GM19463 (cell line): ENCODE data around the gene PSMC6.

ENCODE experiments used
- ATAC-seq: cut with Tn5 transposase; IDR thresholded peaks from one replicate; pipeline ENCODE4 v1.9.1; 2021; ENCODE audit warnings: mild to moderate bottlenecking, moderate library complexity; ENCODE audit not compliant: unreplicated experiment

Gene PSMC6

DNA sequence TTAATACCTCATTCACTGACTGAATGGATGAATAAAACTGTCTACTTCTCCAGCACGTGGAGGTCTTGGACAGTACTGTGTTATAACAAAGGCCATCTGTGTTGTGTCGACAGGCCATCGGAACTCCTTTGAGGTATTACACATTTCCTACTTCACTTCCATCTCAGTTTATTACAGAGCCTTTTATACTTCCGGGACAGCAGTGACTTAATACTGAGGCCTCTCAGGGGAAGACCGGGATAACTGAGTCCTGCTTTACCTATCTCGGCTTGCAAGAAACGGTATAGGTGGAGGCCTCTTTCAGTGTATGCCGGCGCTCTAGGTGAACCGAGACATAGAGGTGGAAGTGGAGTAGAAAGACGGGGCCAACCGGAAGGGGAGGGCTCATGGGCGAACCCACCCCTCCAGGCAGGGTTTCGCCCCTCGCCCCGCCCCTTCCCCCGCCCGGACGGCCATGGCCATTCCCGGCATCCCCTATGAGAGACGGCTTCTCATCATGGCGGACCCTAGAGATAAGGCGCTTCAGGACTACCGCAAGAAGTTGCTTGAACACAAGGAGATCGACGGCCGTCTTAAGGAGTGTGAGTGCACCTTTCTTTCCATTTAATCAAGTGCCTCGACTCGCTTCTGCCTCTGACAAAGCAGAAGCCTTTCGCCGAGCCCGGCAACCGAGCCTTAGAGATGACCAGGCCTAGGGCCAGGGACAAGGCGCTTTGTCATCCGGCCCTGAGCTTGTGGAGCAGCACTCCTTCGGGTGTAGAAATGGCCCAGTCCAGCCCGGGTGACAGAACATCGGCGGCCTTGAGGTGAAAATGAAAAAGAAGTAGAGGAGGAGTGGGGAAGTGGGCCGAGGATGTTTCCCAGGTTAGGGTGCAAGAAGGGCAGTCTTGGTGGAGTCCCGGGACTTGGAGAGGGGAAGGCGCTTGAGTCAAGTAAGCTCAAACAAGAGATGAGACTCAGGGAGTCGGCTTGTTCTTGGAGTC is at the start of gene PSMC6:
TSS of gene PSMC6 (plus strand) at position 477 of the 983 bp plus-strand sequence. CDS start at position 497, 20 bp downstream.
- ATAC-seq = peak; percentile 98

DNA sequence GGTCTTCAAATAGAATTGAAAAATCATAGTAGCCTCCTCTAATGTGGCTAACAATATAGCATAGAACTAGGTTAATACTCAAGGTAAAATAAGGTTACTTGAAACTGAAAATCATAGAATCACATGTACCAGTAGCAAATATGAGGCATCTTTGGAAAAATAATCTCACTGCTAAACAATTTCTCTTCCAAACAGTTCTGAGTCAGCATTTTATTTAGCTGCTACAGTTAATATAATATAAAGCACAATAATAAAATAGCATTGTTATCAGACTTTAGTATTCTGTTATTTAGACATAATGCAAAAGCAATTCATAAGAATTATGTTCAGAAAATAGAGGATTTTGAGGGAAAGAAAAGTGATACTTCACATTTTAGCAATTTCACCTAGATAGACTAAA is 46.7 kb upstream of the PSMC6 start:
- no peak for ATAC-seq

DNA sequence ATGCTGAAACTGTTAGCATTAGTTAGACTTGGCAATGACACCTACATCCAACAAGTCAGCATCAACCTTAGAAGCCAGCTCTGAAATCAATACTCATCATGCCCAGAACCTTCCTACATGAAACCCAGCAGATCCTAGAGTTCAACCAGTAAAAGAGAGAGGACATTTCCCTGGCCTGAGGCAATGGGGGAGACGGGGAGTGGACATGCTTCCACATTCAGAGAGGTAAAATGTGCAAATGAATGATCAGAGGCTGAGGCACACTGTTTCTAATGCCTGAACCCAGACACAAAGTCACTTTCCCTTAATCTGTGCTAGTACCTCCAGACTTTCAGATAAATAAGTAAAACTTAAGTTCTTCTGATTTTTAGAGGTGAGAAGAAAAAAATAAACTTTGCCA is 46.2 kb upstream of the PSMC6 start:
- no peak for ATAC-seq

DNA sequence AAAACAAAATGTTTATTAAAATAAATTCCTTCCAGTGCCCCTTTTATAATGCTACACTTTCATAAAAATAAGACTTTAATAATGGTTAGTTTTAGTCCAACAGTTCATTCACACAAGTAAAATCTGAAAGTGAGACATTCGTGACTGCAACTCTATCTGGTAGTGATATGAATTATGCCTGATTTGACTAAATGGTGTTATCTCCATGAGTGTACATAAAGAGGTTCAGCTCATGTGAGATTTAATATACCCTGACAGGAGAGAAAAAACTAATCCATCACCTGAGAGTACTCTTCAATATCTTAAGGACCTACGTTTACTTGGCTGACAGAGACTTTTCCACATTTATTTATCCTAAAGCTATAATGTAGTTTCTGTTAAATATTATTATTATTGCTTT is 45.7 kb upstream of the PSMC6 start:
- ATAC-seq = no peak

DNA sequence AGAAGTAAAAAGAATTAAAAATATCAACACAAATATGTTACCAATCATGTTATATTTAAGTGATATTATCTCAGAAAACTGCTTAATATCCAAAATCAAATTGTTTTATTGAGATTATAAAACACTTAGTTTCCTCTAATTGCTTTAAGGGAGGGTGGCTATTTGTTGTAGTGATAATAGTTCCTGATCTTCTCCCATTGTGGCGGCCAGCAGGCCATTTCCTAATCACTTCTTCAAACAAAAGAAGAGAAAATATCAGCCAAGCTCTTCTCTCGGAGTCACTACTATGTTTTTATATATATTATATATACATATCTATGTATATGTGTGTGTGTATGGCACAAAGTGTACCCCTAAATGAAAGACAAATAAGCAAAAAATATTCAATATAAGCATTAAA is 43.1 kb upstream of the PSMC6 start:
- ATAC-seq = no peak

DNA sequence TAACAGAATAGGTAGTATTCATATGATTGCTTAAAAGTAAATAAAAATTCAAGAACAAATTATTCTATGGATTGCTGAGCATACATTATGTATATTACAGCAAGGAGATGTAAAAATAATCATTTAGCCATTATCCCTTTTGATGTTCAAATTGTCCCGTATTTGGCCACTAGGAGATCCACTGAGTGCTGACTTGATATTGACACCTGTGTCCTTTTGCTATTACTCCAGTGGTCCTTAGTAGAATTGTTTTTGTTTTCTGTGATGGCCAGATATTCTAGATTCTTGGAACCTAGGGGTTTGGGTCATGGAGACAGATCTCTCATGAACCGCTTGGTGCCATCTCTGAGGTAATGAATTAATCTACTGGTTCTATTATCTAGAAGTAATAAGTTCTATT is 28.4 kb upstream of the PSMC6 start:
- ATAC-seq = no peak

DNA sequence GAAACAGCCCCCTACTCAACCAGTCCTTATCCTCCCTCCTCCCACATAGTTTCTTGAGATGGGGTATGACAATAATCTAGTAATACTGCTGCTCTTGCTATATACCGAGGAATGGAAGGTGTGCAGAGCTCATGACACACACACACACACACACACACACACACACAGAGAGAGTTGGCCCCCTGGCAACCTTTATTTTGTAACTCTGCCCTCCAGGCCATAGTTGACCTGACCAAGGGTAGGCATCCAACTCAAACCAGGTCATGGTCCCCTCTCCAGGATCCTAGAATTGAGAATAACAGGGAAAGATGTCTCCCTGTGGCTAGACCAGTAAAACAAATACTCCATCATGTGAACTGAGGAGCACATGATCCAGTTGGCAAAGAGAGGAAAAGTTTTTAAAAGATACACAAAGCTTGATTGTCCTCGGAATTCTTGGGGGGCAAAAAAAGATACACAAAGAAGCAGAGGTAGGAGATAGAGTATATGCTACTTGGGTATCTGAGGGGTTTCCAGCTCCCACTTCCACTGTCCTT is 22.9 kb upstream of the PSMC6 start:
- no peak for ATAC-seq

DNA sequence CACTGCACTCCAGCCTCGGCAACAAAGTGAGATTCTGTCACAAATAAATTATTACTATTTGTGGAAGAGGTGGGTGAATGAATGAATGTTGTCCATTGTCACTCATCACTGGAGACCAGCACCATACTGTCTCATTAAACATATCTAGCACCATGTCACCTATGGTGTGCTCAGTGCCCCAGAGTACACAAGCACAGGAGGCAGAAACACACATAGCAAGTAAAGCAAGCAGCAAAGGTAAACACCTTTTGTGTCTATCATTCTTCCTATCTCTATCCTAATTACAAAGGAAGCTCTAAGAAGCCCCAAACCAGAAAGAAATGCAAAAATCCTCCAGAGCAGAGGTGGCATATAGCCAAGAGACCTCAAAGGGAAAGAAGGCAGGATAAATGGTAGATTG is 20.8 kb upstream of the PSMC6 start:
- ATAC-seq = no peak

DNA sequence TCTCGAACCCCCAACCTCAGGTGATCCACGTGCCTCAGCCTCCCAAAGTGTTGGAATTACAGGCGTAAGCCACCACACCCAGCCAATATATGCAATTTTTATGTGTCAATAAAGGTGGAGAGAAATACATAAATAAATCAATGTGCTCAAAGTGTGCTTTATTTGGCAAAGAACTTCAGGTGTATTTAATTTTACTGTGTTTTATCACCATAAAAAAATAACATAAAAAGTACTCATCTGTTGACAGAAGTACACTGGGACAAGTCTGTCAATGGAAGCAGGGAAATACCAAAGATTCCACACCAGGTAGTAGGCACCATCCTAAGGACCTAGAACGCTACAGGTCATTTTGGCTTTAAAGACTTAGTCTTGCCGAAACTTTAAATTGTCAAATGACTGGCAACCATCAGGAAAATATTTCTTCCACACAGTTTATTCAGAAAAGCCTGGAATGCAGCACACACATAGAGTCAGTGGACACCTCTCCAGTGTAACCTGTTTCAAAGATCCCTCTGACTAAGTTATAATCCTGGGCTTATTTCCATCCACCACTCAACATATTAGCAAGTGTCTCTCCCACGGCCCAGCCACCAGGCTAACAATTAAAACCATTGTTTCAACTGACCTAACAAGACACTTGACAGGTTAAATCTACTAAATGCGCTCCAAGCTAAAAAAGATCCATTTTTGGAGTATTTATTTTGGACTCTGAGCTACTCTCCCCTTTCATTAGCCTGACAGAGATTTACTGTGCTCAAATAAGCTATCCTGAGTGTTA is 15.8 kb upstream of the PSMC6 start:
- no peak for ATAC-seq

DNA sequence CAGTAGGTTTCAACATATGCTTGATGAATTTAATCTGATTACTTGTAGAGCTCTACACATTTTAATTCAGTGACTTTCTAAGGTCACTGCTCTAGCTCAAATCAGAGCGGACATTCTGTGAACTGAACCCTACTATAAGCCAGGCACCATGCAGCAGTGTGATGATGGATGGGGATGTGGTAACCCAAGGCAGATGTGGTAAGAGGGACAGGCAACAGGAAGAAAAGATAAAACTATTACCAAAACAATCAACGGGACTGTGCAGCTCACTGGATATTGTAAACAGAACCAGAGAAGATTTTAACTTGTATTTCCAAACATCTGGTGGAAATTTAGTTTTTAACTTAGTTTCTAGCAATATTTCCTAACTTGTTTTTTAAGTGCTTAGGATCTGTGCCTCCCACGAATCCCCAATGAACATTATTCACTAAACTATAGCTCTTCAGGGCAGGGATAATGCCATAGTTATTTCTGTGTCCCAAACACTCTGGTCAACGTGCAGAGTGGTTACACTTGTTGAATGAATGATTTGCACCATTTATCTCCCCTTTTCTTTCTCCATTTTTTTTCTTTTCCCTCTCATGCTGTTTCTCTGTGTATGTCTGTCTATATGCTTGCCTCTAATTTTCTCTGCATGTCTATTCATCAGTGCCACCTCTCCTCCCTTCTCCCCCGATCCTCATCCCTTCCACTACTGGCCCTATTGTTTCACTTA is 14.6 kb upstream of the PSMC6 start:
- ATAC-seq = no peak

DNA sequence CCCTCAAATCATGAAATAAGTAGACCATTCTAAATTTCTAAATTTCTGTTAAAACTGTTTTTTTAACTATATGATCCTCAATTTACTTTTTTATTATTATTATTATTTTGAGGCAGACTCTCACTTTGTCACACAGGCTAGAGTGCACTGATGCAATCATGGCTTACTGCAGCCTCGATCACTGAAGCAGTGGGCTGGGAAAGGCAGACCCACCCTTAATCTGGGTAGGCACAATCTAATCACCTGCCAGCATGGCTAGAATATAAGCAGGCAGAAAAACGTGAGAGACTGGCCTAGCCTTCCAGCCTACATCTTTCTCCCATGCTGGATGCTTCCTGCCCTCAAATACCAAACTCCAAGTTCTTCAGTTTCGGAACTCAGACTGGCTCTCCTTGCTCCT is 14.0 kb upstream of the PSMC6 start:
- ATAC-seq = no peak

DNA sequence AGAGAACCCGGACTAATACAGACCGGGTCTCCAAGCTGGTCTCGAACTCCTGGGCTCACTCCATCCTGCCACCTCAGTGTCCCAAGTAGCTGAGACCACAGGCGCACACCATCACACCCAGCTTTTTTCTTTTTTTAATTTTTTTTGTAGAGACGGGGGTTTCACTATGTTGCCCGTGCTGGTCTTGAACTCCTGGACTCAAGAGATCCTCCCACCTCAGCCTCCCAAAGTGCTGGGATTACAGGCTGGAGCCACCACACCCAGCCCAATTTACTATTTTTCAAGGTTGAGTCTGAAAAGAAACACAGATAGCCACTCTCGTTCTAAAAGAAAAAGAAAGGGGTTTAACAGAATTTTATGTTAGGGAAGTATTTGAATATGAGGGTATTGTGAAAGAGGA is 13.5 kb upstream of the PSMC6 start:
- no peak for ATAC-seq

DNA sequence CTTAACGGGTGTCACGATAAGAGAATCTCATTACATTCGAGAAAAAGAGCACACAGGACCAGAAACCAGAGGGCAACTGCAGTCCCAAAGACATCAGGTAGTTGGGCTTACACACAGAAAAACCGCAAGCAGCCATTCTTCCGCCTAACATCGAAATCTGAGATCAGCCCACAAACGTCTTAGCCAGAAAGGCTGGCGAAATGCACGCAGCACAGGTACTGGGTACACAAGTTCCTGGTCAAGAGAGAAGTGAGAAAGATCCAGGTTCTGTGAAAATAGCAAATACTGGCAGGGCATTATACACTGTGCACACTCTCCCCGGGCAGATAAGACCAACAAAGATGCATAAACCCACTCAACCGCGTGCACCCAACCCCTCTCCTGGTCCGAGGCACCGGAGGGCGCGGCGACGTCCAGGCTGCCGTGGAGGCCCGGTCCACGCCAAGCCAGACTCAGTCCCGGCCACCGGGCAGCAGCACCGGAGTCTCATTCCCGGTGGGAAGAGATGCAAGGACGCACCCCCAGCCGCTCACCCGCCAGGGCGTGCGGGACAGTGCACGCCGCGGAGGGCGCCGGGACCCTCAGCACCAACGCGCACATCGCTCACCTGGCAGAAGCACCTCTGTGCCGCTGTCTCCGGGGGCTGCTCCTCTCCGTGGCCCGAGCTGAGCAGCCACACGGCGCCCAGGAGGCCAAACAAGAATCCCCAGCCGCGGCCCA is 12.1 kb upstream of the PSMC6 start:
- peak; percentile 45 for ATAC-seq

DNA sequence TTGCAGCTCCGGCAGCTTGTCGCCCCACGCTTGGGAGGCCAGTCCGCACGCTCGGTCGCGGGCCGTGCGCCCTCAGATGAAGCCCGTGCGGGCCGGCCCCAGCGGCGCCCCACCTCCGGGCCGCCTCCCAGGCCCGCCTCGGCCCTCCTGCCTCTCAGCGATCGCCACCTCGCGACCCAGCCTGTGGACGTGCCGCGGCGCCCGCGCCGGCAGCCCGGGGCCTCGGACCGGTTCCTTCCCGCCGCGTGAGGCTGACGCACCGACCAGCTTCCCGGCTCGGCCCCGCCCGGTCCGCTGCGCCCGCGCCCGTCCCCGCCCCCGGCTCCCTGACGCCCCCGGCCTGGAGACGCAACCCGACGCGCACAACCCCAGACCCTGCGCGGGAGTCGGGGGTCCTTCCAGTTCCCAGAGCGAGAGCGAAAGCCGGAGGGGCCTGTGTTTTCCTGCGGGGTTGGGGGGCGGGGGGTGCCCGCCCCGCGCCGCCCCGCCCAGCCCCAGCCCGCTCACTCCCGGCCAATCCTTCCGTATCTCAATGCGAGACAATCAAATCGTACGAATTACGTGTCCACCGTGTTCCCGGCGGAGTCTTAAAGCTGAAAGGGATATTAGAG is 11.4 kb upstream of the PSMC6 start, which contains the start of gene ERO1A:
TSS of gene ERO1A (minus strand) at position 78 of the 611 bp plus-strand sequence. CDS start at position 1, 77 bp downstream.
- peak; percentile 72 for ATAC-seq

DNA sequence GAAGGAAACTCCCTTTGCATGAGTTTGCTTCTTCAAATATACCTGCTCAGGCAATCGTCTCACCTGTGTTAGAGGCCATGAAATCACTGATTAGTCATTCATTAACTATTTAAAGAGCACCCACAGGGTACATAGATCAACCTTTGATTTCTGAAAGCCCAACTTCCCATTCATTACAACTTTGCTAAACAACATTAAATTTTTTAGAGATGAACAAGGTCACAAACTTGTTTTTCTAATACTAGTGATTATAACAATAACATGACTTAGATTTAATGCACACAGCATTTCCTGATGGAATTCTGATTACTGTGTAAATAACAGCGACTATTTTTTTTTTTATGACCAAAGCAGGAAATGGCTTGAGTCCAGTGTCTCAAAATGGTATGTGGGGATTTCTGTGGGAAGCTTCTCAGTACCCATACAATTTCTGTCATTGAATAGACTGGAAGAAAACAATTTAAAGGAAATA is 6.3 kb upstream of the PSMC6 start:
- ATAC-seq = peak; percentile 43

DNA sequence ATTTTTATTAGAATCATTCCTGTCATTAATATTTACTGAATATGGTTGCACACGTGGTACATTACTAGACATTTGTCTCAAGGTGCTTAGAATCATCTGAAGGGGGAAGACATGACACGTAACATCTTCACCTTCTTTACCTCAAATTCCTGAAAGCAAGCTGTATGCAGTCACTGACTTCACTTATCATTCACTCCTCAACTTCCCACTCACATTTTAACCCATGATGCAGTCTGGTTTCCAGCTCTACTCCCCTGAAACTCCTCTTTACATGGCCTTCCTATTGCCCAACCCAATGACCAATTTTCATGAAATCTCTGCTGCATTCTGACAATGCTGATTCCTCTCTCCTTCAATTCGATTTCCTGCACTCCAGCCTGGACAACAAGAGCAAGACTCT is 5.8 kb upstream of the PSMC6 start:
- ATAC-seq = peak; percentile 24

DNA sequence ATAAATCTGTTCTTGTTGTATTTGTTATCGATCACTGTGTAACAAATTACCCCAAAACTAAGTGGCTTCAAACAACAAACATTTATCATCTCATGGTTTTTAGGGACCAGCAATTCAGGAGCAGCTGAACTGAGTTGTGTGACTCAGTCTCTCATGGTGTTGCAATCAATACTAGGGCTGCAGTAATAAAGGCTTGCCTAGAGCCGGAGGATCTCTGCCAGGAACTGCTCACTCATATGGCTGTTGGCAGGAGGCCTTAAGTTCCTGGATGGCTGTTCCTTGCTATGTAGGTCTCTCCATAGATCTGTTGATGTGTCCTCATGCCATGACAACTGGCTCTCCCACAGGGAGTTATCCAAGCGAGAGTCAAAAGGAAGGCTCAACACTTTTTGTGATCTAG is 3.8 kb upstream of the PSMC6 start:
- no peak for ATAC-seq

DNA sequence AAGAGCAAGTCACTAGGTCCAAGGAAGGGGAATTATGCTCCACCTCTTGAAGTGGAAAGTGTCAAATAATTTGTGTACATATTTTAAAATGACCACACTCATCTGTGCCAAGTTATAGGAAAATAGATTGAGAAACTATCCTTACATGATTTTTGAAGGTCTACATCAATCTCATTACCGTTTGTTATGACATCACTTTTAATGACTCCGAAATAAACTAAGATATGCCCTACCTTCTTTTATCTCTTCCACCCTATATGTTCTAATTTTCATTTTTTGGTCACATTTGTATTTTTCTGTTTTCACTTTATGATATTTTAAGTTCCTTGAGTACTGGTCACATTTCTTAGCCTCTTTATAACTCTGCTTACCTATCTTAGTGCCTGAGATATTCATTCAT is 3.3 kb upstream of the PSMC6 start:
- ATAC-seq = no peak

DNA sequence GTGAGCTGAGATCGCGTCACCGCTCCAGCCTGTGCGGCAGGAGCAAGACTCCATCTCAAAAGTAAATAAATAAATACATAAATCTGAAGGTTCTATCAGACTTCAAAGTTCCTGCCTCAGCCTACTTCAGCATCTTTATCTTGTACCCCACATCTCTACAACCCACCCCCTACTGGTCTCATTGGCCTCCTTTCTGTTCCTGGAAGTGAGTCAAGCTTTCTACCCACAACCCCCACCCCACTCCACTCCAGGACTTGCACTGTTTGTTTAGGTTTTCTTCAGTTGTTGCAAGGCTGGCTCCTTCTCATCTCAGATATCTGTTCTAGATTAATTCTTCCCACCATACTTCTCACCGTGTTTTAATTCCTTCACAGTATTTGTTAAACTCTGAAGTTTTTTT is 714 bp upstream of the PSMC6 start:
- no peak for ATAC-seq

DNA sequence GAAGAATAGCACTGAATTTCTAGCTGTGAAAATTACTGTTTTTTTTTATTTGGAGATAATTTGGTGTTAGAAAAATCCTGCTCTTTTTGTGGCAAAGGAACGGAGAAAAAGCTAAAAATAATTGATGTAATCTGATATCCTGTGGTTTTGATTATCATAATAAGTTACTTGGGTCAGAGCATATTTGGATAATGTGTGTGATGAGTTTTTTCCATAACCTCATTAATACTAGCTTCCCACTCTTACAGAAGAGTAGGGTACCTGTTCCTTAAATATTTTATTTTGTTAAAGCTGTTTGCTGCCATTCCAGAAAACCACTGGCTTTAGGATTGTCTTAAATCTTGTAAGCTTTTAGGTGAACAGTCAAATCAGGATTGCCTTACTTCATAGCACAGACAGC is 4.7 kb downstream of the PSMC6 start:
- no peak for ATAC-seq
